Left renal cortex interstitium (tissue), 4 donors: ENCODE results near the gene HSDL1. TPM values are rescaled to one million over a fixed set of nuclear protein-coding genes. Genes with fewer than 3 reads are reported as not detected.

Experiments
- DNase-seq, 4 donors: peaks; one replicate each; pipeline ENCODE4 v3.0.0-alpha.2; 2013; ENCODE audit warnings: low read depth in 4 of 4, low spot score in 2 of 4, missing footprints in 1 of 4
- polyA plus RNA-seq, 4 donors: library from polyadenylated mRNA; unstranded; fragments of 120-200 nt; gene quantifications; one replicate each; pipeline ENCODE4 v1.2.1, GENCODE V29; 2013; ENCODE audit not compliant: insufficient read length in 4 of 4

The HSDL1 gene
- polyA plus RNA-seq, 4 donors: 44.3 to 47.8 (median 46.3) TPM

GRCh38 chr16:84110527-84110926 is 34.5 kb downstream of the HSDL1 start:
- no peak for DNase-seq

DNA sequence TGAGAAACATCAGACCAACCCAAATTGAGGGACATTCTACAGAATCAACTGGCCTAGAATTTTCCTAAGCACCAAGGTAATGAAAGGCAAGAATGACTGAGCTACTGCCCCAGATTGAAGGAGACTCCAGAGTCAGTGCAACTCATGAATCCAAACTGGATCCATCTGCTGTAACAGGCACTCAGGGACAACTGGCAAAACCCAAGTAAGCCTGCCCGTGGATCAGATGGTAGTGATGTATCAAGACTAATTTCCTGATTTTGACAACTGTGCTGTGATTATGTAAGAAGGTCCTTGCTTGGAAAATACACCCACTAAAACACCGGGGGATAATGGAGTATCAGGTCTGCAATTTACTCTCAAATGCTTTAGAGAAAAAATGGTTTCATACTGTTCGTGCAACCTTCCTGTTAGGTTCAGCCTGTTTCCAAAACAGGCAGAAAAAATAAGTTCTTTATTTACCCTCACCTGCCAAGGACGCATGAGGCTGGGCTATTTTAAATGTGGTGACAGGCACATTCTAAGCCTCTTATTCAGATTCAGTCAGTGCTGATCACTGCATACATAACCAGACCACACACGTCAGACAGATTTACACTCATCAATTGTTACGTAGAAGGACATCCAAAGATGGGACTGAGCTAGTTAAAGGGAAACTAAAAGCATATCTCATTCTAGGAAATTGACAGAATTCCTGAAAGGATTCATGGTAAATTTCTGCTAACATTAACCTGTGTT is 35.2 kb downstream of the HSDL1 start:
- DNase-seq: no peak

- DNase-seq: no peak
Measured at GRCh38 chr16:84107921-84108320, 37.1 kb downstream of the HSDL1 start.

- no peak for DNase-seq
Measured at GRCh38 chr16:84105948-84106740, 38.8 kb downstream of the HSDL1 start.

DNA sequence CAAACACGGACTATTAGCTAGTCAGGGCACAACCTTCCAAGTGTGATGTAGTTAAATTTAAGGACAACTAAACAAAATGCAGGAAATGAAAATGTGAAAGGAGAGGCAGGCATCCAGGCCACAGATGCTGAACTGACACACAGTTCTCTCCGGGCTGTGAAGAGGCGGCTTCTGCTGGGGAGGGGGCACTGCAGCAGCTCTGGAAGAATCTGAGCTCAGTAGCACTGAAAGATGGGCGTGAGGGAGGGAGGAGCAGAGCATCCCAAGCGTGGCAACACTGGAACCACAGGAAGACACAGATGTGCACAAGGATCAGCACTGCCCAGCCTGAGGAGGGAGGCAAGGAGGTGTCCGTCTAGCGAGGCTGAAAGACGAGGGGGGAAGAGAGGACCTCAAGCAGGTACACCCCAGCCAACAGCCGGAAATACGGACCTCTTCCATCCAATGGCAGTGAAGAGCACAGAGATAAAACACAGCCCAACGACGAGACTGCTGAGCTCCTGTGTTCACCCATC is 39.6 kb downstream of the HSDL1 start:
- DNase-seq: no peak

- no peak for DNase-seq
Measured at GRCh38 chr16:84104231-84104630, 40.7 kb downstream of the HSDL1 start.

DNA sequence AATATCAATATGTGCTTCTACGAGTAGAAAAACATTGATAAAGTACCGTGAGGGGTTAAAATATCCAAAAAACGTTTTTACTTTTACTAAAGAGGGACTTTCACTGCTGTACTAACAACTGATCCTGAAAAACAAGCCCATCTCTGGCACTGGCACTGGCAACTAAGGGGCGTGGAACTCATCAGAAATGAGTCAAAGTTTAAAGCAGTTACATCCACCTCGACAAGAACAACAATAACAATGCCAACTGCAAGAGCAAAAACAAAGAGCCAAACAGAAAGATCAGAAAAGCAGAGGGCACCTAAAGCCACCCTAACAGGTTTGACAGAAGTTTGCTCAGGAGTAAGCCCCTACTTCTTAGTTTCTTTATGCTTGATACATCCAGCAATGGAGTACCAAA is 41.3 kb downstream of the HSDL1 start:
- DNase-seq: no peak

DNA sequence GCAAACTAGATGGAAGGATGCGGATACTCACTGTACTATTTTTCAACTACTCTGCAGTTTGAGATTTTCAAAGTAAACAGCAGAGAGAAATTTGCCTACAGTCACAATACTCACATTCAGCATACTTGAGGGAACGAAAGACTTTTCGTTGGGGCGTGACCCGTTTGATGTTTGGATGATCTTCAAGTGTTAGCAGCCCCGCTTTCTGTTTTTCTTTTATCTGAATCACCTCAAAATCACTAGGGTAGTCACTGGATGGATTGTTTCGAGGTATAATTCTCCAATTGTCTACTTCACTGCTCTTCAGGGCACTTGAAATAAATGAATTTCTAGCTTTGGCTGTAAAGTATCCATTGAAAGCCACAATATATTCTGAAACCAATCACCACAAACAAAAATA is 46.0 kb downstream of the HSDL1 start:
- DNase-seq: no peak

GRCh38 chr16:84096447-84097005 is 48.5 kb downstream of the HSDL1 start:
- no peak for DNase-seq

- no peak for DNase-seq
Measured at GRCh38 chr16:84095466-84095865, 49.5 kb downstream of the HSDL1 start.

GRCh38 chr16:84093879-84094270 is 51.1 kb downstream of the HSDL1 start:
- DNase-seq: no peak

- no peak for DNase-seq
Measured at GRCh38 chr16:84093120-84093878, 51.7 kb downstream of the HSDL1 start.

GRCh38 chr16:84091460-84091859 is 53.5 kb downstream of the HSDL1 start:
- no peak for DNase-seq

DNA sequence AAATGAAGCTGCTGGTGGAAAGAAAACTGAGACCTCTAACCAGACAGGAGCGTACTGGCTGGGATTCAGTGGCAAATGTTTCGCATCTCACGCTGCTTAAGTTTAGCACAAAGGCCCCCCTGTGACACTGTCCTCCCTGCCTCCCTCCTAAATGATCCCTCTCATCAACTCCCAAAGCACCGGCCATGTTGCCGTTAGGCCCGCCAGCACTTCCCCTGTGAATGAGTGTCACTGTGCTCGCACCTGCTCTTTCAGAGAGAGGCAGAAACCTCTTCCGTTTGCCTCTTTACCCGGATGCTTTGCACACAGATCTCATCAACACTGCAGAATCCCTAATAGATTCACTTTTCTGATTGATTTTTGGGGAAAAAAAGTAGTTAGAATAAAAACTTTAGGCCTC is 54.8 kb downstream of the HSDL1 start:
- DNase-seq: no peak

DNA sequence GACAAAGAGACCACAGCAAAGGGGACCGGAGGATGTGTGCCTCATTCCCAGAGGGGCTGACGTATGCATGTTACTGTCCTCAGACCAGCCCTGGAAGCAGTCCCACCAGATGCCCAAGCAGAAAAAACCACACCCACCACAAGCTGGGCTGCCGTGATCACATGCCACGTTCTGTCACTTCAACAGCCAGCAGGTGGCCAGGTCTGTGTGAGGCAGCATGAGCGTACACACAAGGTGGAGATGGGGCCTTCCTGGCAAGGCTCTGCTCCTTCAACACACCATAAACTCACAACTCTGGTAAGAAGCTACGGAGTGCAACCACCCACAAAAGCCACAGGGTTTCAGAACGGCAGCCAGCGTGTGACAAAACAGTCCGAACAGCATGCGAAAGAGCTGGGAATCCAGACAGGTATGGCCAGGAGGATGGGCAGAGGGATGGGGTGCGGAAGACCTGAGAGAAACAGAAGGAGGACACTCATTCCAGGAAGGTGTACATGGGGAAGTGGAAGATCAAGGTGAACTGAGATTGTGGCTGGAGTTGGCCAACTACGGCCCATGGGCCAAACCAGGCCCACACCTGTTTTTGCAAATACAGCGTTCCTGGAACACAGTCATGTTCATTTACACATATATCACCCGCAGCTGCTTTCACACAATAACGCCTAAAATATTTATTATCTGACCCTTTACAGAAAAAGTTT is 56.1 kb downstream of the HSDL1 start:
- no peak for DNase-seq

DNA sequence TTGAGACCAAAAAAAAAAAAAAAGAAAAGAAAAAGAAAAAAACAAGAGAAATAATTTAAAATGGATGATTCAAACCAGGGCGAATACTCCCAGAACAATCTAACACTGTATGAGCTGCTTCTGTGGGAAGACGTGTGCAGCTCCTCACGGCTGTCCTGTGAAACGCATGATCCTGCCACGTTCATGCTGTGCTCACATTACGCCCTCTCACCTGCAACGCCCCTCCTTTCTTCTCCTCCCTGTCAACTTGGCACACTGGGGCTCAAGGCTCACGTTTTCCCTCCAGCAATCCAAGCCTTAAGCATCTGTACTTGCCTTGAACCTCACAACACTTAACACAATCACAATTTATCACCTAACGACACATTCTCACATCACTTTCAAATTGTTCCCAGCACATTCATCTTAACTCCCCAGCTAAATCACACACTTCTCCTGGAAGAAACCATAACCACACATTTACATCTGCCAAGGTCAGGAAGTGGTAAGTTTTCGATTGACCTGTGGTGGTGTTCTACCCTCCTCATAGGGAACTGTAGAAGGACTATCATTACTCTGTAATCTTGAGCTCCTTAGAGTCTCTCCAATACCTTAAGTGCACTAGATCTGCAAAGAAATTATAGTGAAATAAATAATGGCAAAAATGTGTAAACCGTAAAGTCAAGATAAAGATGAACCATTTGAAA is 57.4 kb downstream of the HSDL1 start:
- no peak for DNase-seq

DNA sequence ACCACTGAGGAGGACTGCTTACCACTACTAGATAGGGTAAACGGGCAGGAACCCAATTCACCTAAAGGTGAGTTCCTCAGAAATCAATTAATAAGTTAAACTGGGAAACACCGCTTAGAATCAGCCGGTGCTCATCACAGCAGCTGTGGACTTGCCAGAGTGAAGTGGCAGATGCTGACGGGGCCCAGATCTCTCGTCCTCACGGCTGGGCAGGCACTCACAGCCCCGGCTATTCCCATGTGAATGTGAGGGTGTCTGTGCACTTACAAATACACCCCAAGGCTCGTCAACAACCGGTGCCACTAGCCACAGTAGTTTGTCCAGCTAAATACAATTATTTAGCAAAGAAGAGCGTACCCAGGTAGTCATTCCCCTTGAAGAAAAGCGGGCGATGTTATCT is 58.0 kb downstream of the HSDL1 start:
- no peak for DNase-seq

GRCh38 chr16:84086341-84086740 is 58.6 kb downstream of the HSDL1 start:
- no peak for DNase-seq

DNA sequence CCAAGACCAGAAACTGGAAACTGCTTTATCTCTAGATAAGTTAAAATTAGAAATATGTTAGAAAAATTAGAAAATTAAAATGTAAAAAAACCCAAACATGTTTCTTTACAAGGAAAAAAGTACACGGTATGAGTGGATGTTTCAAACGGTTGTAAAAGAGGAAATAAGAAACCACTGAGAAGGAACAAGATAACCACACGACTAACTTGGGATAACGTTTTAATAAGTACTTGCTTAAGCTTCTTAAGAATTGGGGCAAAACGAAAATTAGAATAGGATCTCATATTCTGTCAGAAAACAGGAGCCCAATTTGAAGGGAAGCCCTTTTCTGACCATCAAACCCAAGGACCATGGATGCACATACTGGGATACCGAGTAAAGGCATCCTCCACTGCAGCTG is 59.2 kb downstream of the HSDL1 start:
- no peak for DNase-seq

- DNase-seq: no peak
Measured at GRCh38 chr16:84085271-84085667, 59.7 kb downstream of the HSDL1 start.
